ENCODE measurements around the gene SUMO2. TPM values are rescaled to one million over a fixed set of nuclear protein-coding genes. Genes with fewer than 3 reads are reported as not detected.
A peak's percentile ranks its signal among the peaks of the same experiment; 100 is the strongest.
"Not testable (repeated sequence)": the region's sequence is repeated elsewhere in the genome, so short reads cannot be mapped to it uniquely, and the experiment has no call there.

SUMO2 gene
- total RNA-seq: 265 TPM
- long read RNA-seq, transcript SUMO2-202 (4 exons, 3,190 nt): major isoform, 297 of 318 reads
- long read RNA-seq, transcript SUMO2-203 (4 exons, 490 nt): minor isoform, 8 of 318 reads
- long read RNA-seq, partial matches to known transcripts: 9 of 318 reads
- long read RNA-seq, other reads (novel, unspliced or antisense): 2 of 318 reads

GRCh38 chr17:75182569-75183436, at the start of gene SUMO2:
SUMO2 (minus strand) TSS chr17:75182959; CDS start chr17:75182834, 125 bp downstream.
- DNase-seq (ENCODE audit: low spot score): peak; percentile 99

GRCh38 chr17:75231741-75232464, 49.1 kb upstream of the SUMO2 start:
- no peak for DNase-seq (ENCODE audit: low spot score)

GRCh38 chr17:75231071-75231470, 48.3 kb upstream of the SUMO2 start:
- no peak for DNase-seq (ENCODE audit: low spot score)

GRCh38 chr17:75228847-75229246, 46.1 kb upstream of the SUMO2 start:
- DNase-seq (ENCODE audit: low spot score): no peak

- no peak for DNase-seq (ENCODE audit: low spot score)
Measured at GRCh38 chr17:75228305-75228704, 45.5 kb upstream of the SUMO2 start.

GRCh38 chr17:75227729-75228128, 45.0 kb upstream of the SUMO2 start:
- no peak for DNase-seq (ENCODE audit: low spot score)

- DNase-seq (ENCODE audit: low spot score): no peak
Measured at GRCh38 chr17:75225016-75225415, 42.3 kb upstream of the SUMO2 start.

GRCh38 chr17:75219815-75220214, 37.1 kb upstream of the SUMO2 start:
- no peak for DNase-seq (ENCODE audit: low spot score)

GRCh38 chr17:75218131-75218530, 35.4 kb upstream of the SUMO2 start:
- no peak for DNase-seq (ENCODE audit: low spot score)

- DNase-seq (ENCODE audit: low spot score): no peak
Measured at GRCh38 chr17:75209061-75209460, 26.3 kb upstream of the SUMO2 start.

- no peak for DNase-seq (ENCODE audit: low spot score)
Measured at GRCh38 chr17:75208161-75208560, 25.4 kb upstream of the SUMO2 start.

GRCh38 chr17:75207760-75208159, 25.0 kb upstream of the SUMO2 start:
- DNase-seq (ENCODE audit: low spot score): no peak

GRCh38 chr17:75207050-75207407, 24.3 kb upstream of the SUMO2 start:
- not testable (repeated sequence) for DNase-seq (ENCODE audit: low spot score)

GRCh38 chr17:75205793-75206163, 23.0 kb upstream of the SUMO2 start:
- no peak for DNase-seq (ENCODE audit: low spot score)

GRCh38 chr17:75205037-75205792, 22.5 kb upstream of the SUMO2 start, which contains the start of gene NUP85:
NUP85 (plus strand) TSS chr17:75205679; CDS start chr17:75205762, 83 bp downstream.
- DNase-seq (ENCODE audit: low spot score): peak; percentile 98

- no peak for DNase-seq (ENCODE audit: low spot score)
Measured at GRCh38 chr17:75199886-75200618, 17.3 kb upstream of the SUMO2 start.

GRCh38 chr17:75194879-75195278, 12.1 kb upstream of the SUMO2 start:
- DNase-seq (ENCODE audit: low spot score): no peak

GRCh38 chr17:75191584-75191983, 8.8 kb upstream of the SUMO2 start:
- no peak for DNase-seq (ENCODE audit: low spot score)

GRCh38 chr17:75188614-75189013, 5.9 kb upstream of the SUMO2 start:
- no peak for DNase-seq (ENCODE audit: low spot score)

GRCh38 chr17:75183999-75184884, 1.5 kb upstream of the SUMO2 start:
- DNase-seq (ENCODE audit: low spot score): no peak

All from mesenteric fat pad (tissue), 1 donor.